Measurements from ENCODE around the gene GLDN.

The GLDN gene

DNA sequence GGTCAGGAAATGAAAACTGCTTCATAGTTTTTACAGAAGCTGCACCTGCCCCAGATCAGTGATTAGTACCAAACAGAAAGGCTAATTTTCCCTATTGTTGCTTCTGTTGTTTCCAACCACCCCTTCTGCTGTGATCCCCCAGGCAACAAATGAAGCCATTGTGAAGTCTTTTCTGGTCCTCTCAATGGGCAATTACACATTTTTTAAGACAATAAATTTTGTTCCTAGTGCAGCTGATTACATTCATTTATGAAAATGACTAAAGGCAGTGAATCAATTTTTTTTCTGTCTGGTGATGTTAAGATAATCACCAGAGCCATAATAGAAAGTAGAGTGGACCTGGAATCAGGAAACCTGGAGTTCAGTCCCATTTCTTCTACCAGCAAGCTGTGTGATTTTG, 32.7 kb downstream of the GLDN start:
- TF ChIP-seq, protein P1, sequence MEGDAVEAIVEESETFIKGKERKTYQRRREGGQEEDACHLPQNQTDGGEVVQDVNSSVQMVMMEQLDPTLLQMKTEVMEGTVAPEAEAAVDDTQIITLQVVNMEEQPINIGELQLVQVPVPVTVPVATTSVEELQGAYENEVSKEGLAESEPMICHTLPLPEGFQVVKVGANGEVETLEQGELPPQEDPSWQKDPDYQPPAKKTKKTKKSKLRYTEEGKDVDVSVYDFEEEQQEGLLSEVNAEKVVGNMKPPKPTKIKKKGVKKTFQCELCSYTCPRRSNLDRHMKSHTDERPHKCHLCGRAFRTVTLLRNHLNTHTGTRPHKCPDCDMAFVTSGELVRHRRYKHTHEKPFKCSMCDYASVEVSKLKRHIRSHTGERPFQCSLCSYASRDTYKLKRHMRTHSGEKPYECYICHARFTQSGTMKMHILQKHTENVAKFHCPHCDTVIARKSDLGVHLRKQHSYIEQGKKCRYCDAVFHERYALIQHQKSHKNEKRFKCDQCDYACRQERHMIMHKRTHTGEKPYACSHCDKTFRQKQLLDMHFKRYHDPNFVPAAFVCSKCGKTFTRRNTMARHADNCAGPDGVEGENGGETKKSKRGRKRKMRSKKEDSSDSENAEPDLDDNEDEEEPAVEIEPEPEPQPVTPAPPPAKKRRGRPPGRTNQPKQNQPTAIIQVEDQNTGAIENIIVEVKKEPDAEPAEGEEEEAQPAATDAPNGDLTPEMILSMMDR (IDR thresholded peaks at IDR 0.05; ENCODE audit: insufficient read depth, low read length, poor library complexity, severe bottlenecking): no peak
- no peak for DNase-seq (ENCODE audit: extremely low read depth, insufficient read length)
- no peak overlapping the region for H3K4me3 ChIP-seq (replicated peaks; ENCODE audit: low read depth, low read length)
- no peaks in the 10 kb centered on the region for H3K36me3 ChIP-seq (ENCODE audit: control insufficient read depth, insufficient read depth, low read length)
- H3K27me3 ChIP-seq (replicated peaks; ENCODE audit: control insufficient read depth, insufficient read depth, low read length): no peaks in the 10 kb centered on the region

DNA sequence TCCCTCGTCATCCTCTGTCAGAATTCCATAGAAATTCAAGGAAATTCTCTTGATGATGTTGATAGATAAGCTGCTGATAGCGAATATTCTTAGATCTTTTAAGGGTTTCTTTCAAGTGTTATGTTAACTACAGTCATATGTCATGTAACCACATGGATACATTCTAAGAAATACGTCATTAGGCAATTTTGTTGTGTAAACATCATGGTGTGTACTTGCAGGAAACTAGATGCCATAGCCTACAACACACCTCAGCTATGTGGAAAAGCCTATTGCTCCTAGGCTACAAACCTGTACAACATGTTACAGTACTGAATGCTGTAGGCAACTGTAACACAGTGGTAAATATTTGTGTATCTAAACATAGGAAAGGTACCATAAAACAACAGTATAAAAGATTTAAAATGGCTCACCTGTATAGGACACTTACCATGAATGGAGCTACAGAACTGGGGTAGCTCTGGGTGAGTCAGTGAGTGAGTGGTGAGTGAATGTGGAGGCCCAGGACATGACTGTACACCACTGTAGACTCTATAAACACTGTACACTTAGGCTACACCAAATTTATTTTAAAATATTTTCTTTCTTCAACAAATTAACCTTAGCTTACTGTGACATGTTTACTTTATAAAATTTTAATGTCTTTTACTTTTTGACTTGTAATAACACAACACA, 34.6 kb downstream of the GLDN start:
- DNase-seq (ENCODE audit: extremely low read depth, insufficient read length): no peak
- Histone ChIP-seq H3K4me3 (replicated peaks; ENCODE audit: low read depth, low read length) (no peak overlapping the region), H3K36me3 (ENCODE audit: control insufficient read depth, insufficient read depth, low read length) (no peaks in the 10 kb centered on the region), H3K27me3 (replicated peaks; ENCODE audit: control insufficient read depth, insufficient read depth, low read length) (no peaks in the 10 kb centered on the region)
- TF ChIP-seq, protein P1 (IDR thresholded peaks at IDR 0.05; ENCODE audit: insufficient read depth, low read length, poor library complexity, severe bottlenecking): no peak

DNA sequence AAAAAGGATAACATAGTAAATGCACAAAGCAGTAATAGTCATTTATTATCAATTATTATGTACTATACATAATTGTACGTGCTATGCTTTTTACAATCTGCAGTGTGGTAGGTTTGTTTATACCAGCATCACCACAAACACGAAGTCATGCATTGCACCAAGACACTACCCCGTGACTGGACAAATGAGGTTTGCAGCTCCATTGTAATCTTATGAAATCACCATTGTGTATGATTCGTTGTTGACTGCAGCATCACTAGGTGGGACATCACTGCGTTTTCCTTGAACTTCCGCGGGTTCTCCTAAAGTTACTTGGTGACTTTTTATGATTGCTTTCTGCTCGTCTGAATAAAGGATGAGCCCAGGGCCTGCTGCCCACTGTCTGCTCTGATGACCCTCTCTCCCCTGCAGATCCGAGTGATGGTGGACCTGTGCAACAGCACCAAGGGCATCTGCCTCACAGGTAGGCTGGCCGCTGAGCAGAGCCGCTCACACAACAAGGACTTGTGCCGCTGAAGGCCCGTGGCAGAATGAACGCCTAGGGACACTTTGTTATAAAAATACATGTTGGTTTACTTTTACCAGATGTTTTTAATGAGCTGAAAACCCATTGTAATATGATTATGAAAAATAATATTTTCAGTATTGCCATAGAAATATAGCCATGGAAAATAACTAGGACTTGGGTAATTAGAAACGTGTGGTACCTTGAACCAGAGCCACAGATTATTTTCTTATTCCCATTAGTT, 35.8 kb downstream of the GLDN start:
- no peak overlapping the region for H3K4me3 ChIP-seq (replicated peaks; ENCODE audit: low read depth, low read length)
- no peak for DNase-seq (ENCODE audit: extremely low read depth, insufficient read length)
- H3K36me3 ChIP-seq (ENCODE audit: control insufficient read depth, insufficient read depth, low read length): no peaks in the 10 kb centered on the region
- no peaks in the 10 kb centered on the region for H3K27me3 ChIP-seq (replicated peaks; ENCODE audit: control insufficient read depth, insufficient read depth, low read length)
- TF ChIP-seq, protein P1 (IDR thresholded peaks at IDR 0.05; ENCODE audit: insufficient read depth, low read length, poor library complexity, severe bottlenecking): no peak

DNA sequence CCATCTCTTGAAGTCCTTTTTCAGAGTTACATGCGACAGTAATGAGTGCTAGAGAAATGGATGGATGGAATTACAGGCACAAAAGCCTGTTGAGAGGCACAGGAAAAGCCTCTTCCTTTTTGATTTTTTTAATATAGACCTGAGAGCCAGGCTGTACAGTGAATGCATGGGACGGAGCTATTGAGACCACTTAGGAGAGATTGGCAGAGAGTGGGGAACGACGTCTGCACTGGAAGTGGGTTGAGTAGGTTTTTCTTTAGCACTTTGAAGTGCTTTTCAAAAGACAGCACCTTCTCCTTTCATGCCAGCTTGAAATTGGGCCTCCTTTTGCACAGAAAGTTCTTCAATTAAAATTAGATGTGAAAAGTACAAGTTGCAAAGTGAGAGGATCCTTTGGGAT, 37.0 kb downstream of the GLDN start:
- Histone ChIP-seq H3K4me3 (replicated peaks; ENCODE audit: low read depth, low read length) (no peak overlapping the region), H3K36me3 (ENCODE audit: control insufficient read depth, insufficient read depth, low read length) (no peaks in the 10 kb centered on the region), H3K27me3 (replicated peaks; ENCODE audit: control insufficient read depth, insufficient read depth, low read length) (no peaks in the 10 kb centered on the region)
- DNase-seq (ENCODE audit: extremely low read depth, insufficient read length): no peak
- TF ChIP-seq, protein P1 (IDR thresholded peaks at IDR 0.05; ENCODE audit: insufficient read depth, low read length, poor library complexity, severe bottlenecking): no peak

DNA sequence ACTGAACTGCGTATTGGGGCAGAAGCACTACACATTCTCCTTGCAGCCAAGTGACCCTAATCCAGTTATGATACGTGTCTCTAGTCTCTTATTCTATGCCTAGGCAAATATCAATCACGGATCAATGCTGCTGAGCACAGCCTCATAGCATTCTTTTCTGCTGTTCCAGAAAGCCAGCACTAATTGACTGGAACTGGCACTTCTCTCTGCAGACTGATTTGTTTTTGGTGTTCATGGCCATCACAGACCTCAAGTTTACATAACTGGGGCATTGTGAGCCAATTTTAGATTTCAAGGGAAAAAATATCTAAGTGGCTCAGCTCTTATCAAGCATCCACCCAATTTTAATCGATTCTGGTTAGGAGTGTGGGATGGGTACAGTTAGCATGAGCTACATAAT, 37.9 kb downstream of the GLDN start:
- DNase-seq (ENCODE audit: extremely low read depth, insufficient read length): no peak
- Histone ChIP-seq H3K4me3 (replicated peaks; ENCODE audit: low read depth, low read length) (no peak overlapping the region), H3K36me3 (ENCODE audit: control insufficient read depth, insufficient read depth, low read length) (no peaks in the 10 kb centered on the region), H3K27me3 (replicated peaks; ENCODE audit: control insufficient read depth, insufficient read depth, low read length) (no peaks in the 10 kb centered on the region)
- TF ChIP-seq, protein P1 (IDR thresholded peaks at IDR 0.05; ENCODE audit: insufficient read depth, low read length, poor library complexity, severe bottlenecking): no peak
